H1 (cell line): ENCODE results near the gene CLEC4F. TPM values are rescaled to one million over a fixed set of nuclear protein-coding genes. Genes with fewer than 3 reads are reported as not detected.

Experiments
- CTCF ChIA-PET: fragments of 300-600 bp; sonication (Branson Sonifier 250); formaldehyde crosslinking; loops from one replicate; lab custom pipeline; 2021; ENCODE audit not compliant: partially characterized antibody; lab: Charles Lee
- POLR2A ChIA-PET: fragments of 300-600 bp; sonication (Branson Sonifier 250); formaldehyde crosslinking; loops from one replicate; lab custom pipeline; 2021; ENCODE audit warnings: inconsistent platforms; ENCODE audit not compliant: partially characterized antibody; lab: Charles Lee
- DNase-seq, 2 experiments: peaks; one replicate each; pipeline versions ENCODE4 v3.0.0 to v3.0.0-alpha.2; 2010 to 2022; ENCODE audit warnings: low spot score in 2 of 2, low read depth in 1 of 2, mixed read lengths in 1 of 2
- FAIRE-seq: peaks from 2 replicates; lab custom pipeline; 2011; peaks lifted over from hg19 to GRCh38; lab: Jason Lieb, UNC
- H2AFZ ChIP-seq: 2 replicates; pipeline ENCODE4 v1.8.1; 2012; ENCODE audit warnings: low read length, inconsistent platforms
- H2AK5ac ChIP-seq: 2 replicates; pipeline ENCODE4 v1.6.1; 2013; ENCODE audit warnings: low read depth, low read length
- H2BK120ac ChIP-seq: replicated peaks from 2 replicates; pipeline ENCODE3; 2013; ENCODE audit warnings: low read depth, low read length, inconsistent platforms
- H2BK12ac ChIP-seq: 2 replicates; pipeline ENCODE4 v1.6.1; 2013; ENCODE audit warnings: low read depth, low read length
- H2BK15ac ChIP-seq: 2 replicates; pipeline ENCODE4 v1.6.1; 2013; ENCODE audit warnings: low read length
- H2BK20ac ChIP-seq: 2 replicates; pipeline ENCODE4 v1.6.1; 2013; ENCODE audit warnings: low read length
- H2BK5ac ChIP-seq: 2 replicates; pipeline ENCODE4 v1.6.1; 2013; ENCODE audit warnings: low read depth, low read length
- H3K14ac ChIP-seq: 2 replicates; pipeline ENCODE4 v1.6.1; 2013; ENCODE audit warnings: inconsistent platforms; ENCODE audit not compliant: insufficient read length
- H3K18ac ChIP-seq: 2 replicates; pipeline ENCODE4 v1.6.1; 2013; ENCODE audit warnings: low read length; ENCODE audit errors: extremely low read depth
- H3K23ac ChIP-seq: 2 replicates; pipeline ENCODE4 v1.6.1; 2013; ENCODE audit warnings: inconsistent platforms; ENCODE audit not compliant: insufficient read length
- H3K23me2 ChIP-seq: 2 replicates; pipeline ENCODE4 v1.6.1; 2013; ENCODE audit warnings: low read depth, low read length
- H3K27ac ChIP-seq: 2 replicates; pipeline ENCODE4 v1.6.1; 2011; ENCODE audit warnings: low read depth, low read length, inconsistent platforms
- H3K27me3 ChIP-seq, 4 experiments: replicated peaks in 1 of 4; 1 replicate in 1 of 4; 2 replicates in 3 of 4; pipeline versions ENCODE4 v1.6.1 to v1.8.1; 2011 to 2013; ENCODE audit warnings: low read length in 3 of 4, mild to moderate bottlenecking in 3 of 4, inconsistent platforms in 2 of 4, mixed read lengths in 2 of 4, moderate library complexity in 1 of 4; ENCODE audit not compliant: control insufficient read depth in 3 of 4, insufficient read depth in 3 of 4; ENCODE audit errors: extremely low read depth in 1 of 4
- H3K36me3 ChIP-seq, 4 experiments: 2 replicates each; pipeline versions ENCODE4 v1.6.1 to v1.8.1; 2011 to 2013; ENCODE audit warnings: mild to moderate bottlenecking in 4 of 4, low read length in 3 of 4, moderate library complexity in 2 of 4, control low read depth in 1 of 4, inconsistent platforms in 1 of 4; ENCODE audit not compliant: insufficient read depth in 4 of 4, control insufficient read depth in 2 of 4
- H3K4ac ChIP-seq: replicated peaks from 2 replicates; pipeline ENCODE3; 2013; ENCODE audit warnings: low read length, low read depth, mixed read lengths, inconsistent platforms; ENCODE audit not compliant: insufficient read length
- H3K4me1 ChIP-seq, 4 experiments: replicated peaks in 1 of 4; 1 replicate in 1 of 4; 2 replicates in 3 of 4; pipeline versions ENCODE4 v1.6.1 to v1.8.1; 2011 to 2013; ENCODE audit warnings: low read length in 3 of 4, inconsistent platforms in 2 of 4, mixed read lengths in 1 of 4; ENCODE audit not compliant: insufficient read depth in 4 of 4, control insufficient read depth in 3 of 4
- H3K4me2 ChIP-seq, 2 experiments: 2 replicates each; pipeline versions ENCODE4 v1.6.1 to v1.8.1; 2011 to 2013; ENCODE audit warnings: low read depth in 2 of 2, low read length in 2 of 2, control low read depth in 1 of 2, inconsistent platforms in 1 of 2, mild to moderate bottlenecking in 1 of 2; ENCODE audit not compliant: insufficient read depth in 1 of 2
- H3K4me3 ChIP-seq, 4 experiments: fragments of 200-600, 300-600 bp in 1 of 4; sonication (generic), shearing (Covaris generic), sonication (Bioruptor Twin) in 1 of 4; 2 replicates each; pipeline versions ENCODE4 v1.5.1 to v1.8.1; 2011 to 2016; ENCODE audit warnings: low read length in 4 of 4, low read depth in 3 of 4, control low read depth in 2 of 4, inconsistent platforms in 2 of 4, mild to moderate bottlenecking in 2 of 4, mixed read lengths in 1 of 4, moderate library complexity in 1 of 4; ENCODE audit not compliant: insufficient read depth in 2 of 4; ENCODE audit errors: extremely low read depth in 1 of 4
- H3K56ac ChIP-seq: replicated peaks from 2 replicates; pipeline ENCODE3; 2013; ENCODE audit warnings: low read depth, mild to moderate bottlenecking, mixed read lengths, low read length, inconsistent platforms; ENCODE audit not compliant: insufficient read length
- H3K79me1 ChIP-seq: 2 replicates; pipeline ENCODE4 v1.6.1; 2013; ENCODE audit warnings: low read depth, low read length, control low read depth
- H3K79me2 ChIP-seq, 2 experiments: 2 replicates each; pipeline versions ENCODE4 v1.6.1 to v1.8.1; 2012 to 2013; ENCODE audit warnings: low read length in 2 of 2, mild to moderate bottlenecking in 2 of 2, inconsistent platforms in 1 of 2; ENCODE audit not compliant: insufficient read depth in 2 of 2, control insufficient read depth in 1 of 2
- H3K9ac ChIP-seq, 4 experiments: replicated peaks in 1 of 4; 1 replicate in 1 of 4; 2 replicates in 3 of 4; pipeline versions ENCODE4 v1.6.1 to v1.8.1; 2011 to 2013; ENCODE audit warnings: low read depth in 3 of 4, low read length in 3 of 4, control low read depth in 2 of 4, mild to moderate bottlenecking in 2 of 4, moderate library complexity in 2 of 4, inconsistent platforms in 1 of 4; ENCODE audit errors: extremely low read depth in 1 of 4
- H3K9me3 ChIP-seq, 2 experiments: 2 replicates each; pipeline versions ENCODE4 v1.6.1 to v1.8.1; 2012 to 2013; ENCODE audit warnings: mild to moderate bottlenecking in 2 of 2, moderate library complexity in 2 of 2, control low read depth in 1 of 2, inconsistent platforms in 1 of 2, low read depth in 1 of 2, low read length in 1 of 2, mixed read lengths in 1 of 2; ENCODE audit not compliant: insufficient read depth in 2 of 2
- H4K20me1 ChIP-seq, 2 experiments: replicated peaks in 1 of 2; 2 replicates each; pipeline versions ENCODE3 to v1.8.1; 2011 to 2013; ENCODE audit warnings: inconsistent platforms in 2 of 2, low read length in 2 of 2, mild to moderate bottlenecking in 1 of 2; ENCODE audit not compliant: insufficient read depth in 2 of 2, control insufficient read depth in 1 of 2
- H4K5ac ChIP-seq: 2 replicates; pipeline ENCODE4 v1.6.1; 2013; ENCODE audit warnings: low read length, low read depth, mixed read lengths, inconsistent platforms; ENCODE audit not compliant: insufficient read length
- H4K8ac ChIP-seq: 2 replicates; pipeline ENCODE4 v1.8.0; 2013; ENCODE audit warnings: mild to moderate bottlenecking, moderate library complexity, low read length, inconsistent platforms; ENCODE audit not compliant: insufficient read depth; ENCODE audit errors: extremely low read depth
- H4K91ac ChIP-seq: replicated peaks from 2 replicates; pipeline ENCODE3; 2013; ENCODE audit warnings: low read length, mixed read lengths, inconsistent platforms; ENCODE audit not compliant: insufficient read length
- CHD1 ChIP-seq: IDR thresholded peaks from 2 replicates; pipeline ENCODE4 v1.6.1; 2012; ENCODE audit warnings: low read depth, low read length, improper control_type of control experiment
- WGBS, 2 experiments: shearing (Covaris generic) in 1 of 2; methylation state at CpG; one replicate each; pipeline versions ENCODE4 v1.1.6 to v1.1.7; 2013 to 2015; ENCODE audit warnings: low lambda C conversion rate in 2 of 2, mixed read lengths in 2 of 2, inconsistent platforms in 1 of 2, low coverage in 1 of 2, missing lambda C conversion rate in 1 of 2; ENCODE audit not compliant: insufficient replicate concordance in 2 of 2, insufficient coverage in 1 of 2, insufficient read length in 1 of 2; ENCODE audit errors: extremely low coverage in 1 of 2, missing lambda C conversion rate in 1 of 2; 5-methylcytosine and 5-hydroxymethylcytosine counted together
- polyA plus RNA-seq, 7 experiments: library from polyadenylated mRNA; depleted of rRNA in 3 of 7; stranded (reverse) in 5 of 7; unstranded in 2 of 7; fragments of >200 nt in 5 of 7; fragments of 200-250 nt in 2 of 7; gene quantifications; 1 replicate in 5 of 7; 2 replicates in 1 of 7; 4 replicates in 1 of 7; pipeline versions ENCODE4 v1.2.1 to v1.2.3, GENCODE V29; 2011 to 2013; ENCODE audit warnings: missing spikeins in 2 of 7, mixed read lengths in 2 of 7
- total RNA-seq: library from RNA; stranded (reverse); fragmentation: NEBNext Ultra II Directional; extraction: Animal tissue kit (Norgen Biotek cat#: 25700); gene quantifications from 2 replicates; pipeline ENCODE4 v1.2.1, GENCODE V29; 2021

The CLEC4F gene
- total and polyA plus RNA-seq, 2 of the 8 experiments (the other 6 are each of a cell fraction or from before 2014, with no cell fraction given), result not detected

- Histone ChIP-seq H3K27ac (no peak overlapping the region), H4K8ac (no peak overlapping the region), H3K9ac (no peak overlapping the region), H2BK12ac (no peak overlapping the region), H3K4me2 (no peak overlapping the region), H3K27me3 (no peaks in the 10 kb centered on the region; a peak in 3 of 7 replicates), H3K23me2 (no peaks in the 10 kb centered on the region), H3K4me1 (no peaks in the 10 kb centered on the region), H4K91ac (no peak overlapping the region), H3K4me3 (no peak overlapping the region), H2BK15ac (no peak overlapping the region), H2BK5ac (no peak overlapping the region), H4K5ac (no peak overlapping the region), H2AFZ (no peak overlapping the region), H3K79me1 (no peaks in the 10 kb centered on the region), H3K23ac (no peak overlapping the region), H4K20me1 (no peaks in the 10 kb centered on the region), H3K36me3 (no peaks in the 10 kb centered on the region), H3K56ac (no peak overlapping the region), H3K14ac (no peak overlapping the region), H3K4ac (no peak overlapping the region), H3K18ac (no peak overlapping the region), H3K9me3 (no peaks in the 10 kb centered on the region), H3K79me2 (no peaks in the 10 kb centered on the region), H2BK120ac (no peak overlapping the region), H2BK20ac (no peak overlapping the region), H2AK5ac (no peak overlapping the region)
- CTCF ChIA-PET, result interaction anchor here (0.6 to 3.4 kb wide), 8 partner anchors 10 to 100 kb away, joined by 3 to 21 read pairs (median 5); partner anchors contain the start of genes ADD2 and FIGLA
- DNase-seq (no peak), FAIRE-seq (no peak)
- POLR2A ChIA-PET, result interaction anchor here (0.6 kb wide), 1 partner anchor 35 kb away, joined by 3 read pairs; no protein-coding TSS in a partner anchor
- whole genome bisulfite sequencing, 2 experiments, result 70% methylated on average over 3 of the region's 3 CpGs; no CpG with 5 or more reads in 1 of the 2 experiments
- TF ChIP-seq CHD1, result no peak
These were observed 40.9 kb downstream of the CLEC4F start for GRCh38 chr2:70779491-70779890.
